GM11168 (cell line): ENCODE results near the gene SMARCA4.
"Not testable (repeated sequence)": the region's sequence is repeated elsewhere in the genome, so short reads cannot be mapped to it uniquely, and the experiment has no call there.

Source experiments
- in situ Hi-C: fragments of 300-500 bp; cut with MboI; formaldehyde crosslinking; loops from one replicate; pipeline ENCODE4 v1.12.0; 2022; ENCODE audit warnings: low sequenced_read_pairs; ENCODE audit not compliant: unreplicated experiment

Gene SMARCA4

GRCh38 chr19:11058246-11059030, 97.6 kb downstream of the SMARCA4 start:
- in situ Hi-C loops, result no loop called here

- in situ Hi-C loops, result no loop called here
Measured at GRCh38 chr19:11059511-11060358, 98.9 kb downstream of the SMARCA4 start.

GRCh38 chr19:11061952-11062351, 101.1 kb downstream of the SMARCA4 start:
- in situ Hi-C loops, result no loop called here

GRCh38 chr19:11063434-11063833, 102.6 kb downstream of the SMARCA4 start:
- in situ Hi-C loops, result no loop called here

- in situ Hi-C loops, result no loop called here
Measured at GRCh38 chr19:11064831-11065303, 104.0 kb downstream of the SMARCA4 start.

GRCh38 chr19:11066326-11066725, 105.5 kb downstream of the SMARCA4 start:
- in situ Hi-C loops, result no loop called here

GRCh38 chr19:11067356-11068113, 106.7 kb downstream of the SMARCA4 start:
- in situ Hi-C loops, result no loop called here

GRCh38 chr19:11069561-11069960, 108.7 kb downstream of the SMARCA4 start:
- in situ Hi-C loops, result no loop called here

- in situ Hi-C loops, result no loop called here
Measured at GRCh38 chr19:11070123-11070522, 109.3 kb downstream of the SMARCA4 start.

- in situ Hi-C loops, result no loop called here
Measured at GRCh38 chr19:11073568-11073967, 112.7 kb downstream of the SMARCA4 start.

GRCh38 chr19:11076792-11077191, 116.0 kb downstream of the SMARCA4 start:
- in situ Hi-C loops, result not testable (repeated sequence)

- in situ Hi-C loops, result no loop called here
Measured at GRCh38 chr19:11078893-11079292, 118.1 kb downstream of the SMARCA4 start.

- in situ Hi-C loops, result no loop called here
Measured at GRCh38 chr19:11079999-11080398, 119.2 kb downstream of the SMARCA4 start.

- in situ Hi-C loops, result no loop called here
Measured at GRCh38 chr19:11087870-11088505, 127.2 kb downstream of the SMARCA4 start.

- in situ Hi-C loops, result no loop called here
Measured at GRCh38 chr19:11088506-11089253, 127.8 kb downstream of the SMARCA4 start.

- in situ Hi-C loops, result no loop called here
Measured at GRCh38 chr19:11089254-11090013, 128.6 kb downstream of the SMARCA4 start, which contains the start of gene LDLR. LDLR (plus strand) TSS chr19:11089463; CDS start chr19:11089549, 86 bp downstream.

GRCh38 chr19:11090014-11090263, 129.1 kb downstream of the SMARCA4 start:
- in situ Hi-C loops, result not testable (repeated sequence)

GRCh38 chr19:11090264-11090996, 129.6 kb downstream of the SMARCA4 start:
- in situ Hi-C loops, result no loop called here
